Panc1 (cell line): ENCODE results near the gene FOXM1. TPM values are rescaled to one million over a fixed set of nuclear protein-coding genes. Genes with fewer than 3 reads are reported as not detected.
A peak's percentile ranks its signal among the peaks of the same experiment; 100 is the strongest.

Experiments used
- ATAC-seq: fragments of 200-7000 bp; cut with Tn5 transposase; 2 replicates; pipeline ENCODE4 v1.9.1; 2020; ENCODE audit warnings: mild to moderate bottlenecking, moderate library complexity
- BruUV-seq: library from RNA; stranded (reverse); fragments of 400-500 nt; replicated peaks from 2 replicates; lab custom pipeline; 2021; lab: Mats Ljungman, UMichigan
- CTCF ChIA-PET: fragments of 300-600 bp; sonication (Branson Sonifier 250); formaldehyde crosslinking; loops from one replicate; lab custom pipeline; 2022; ENCODE audit warnings: antibody characterized with exemption; lab: Charles Lee
- POLR2A ChIA-PET: fragments of 300-600 bp; sonication (Branson Sonifier 250); formaldehyde crosslinking; loops from one replicate; lab custom pipeline; 2022; ENCODE audit warnings: antibody characterized with exemption; lab: Charles Lee
- DNase-seq: peaks from one replicate; pipeline ENCODE4 v3.0.0-alpha.2; 2010; ENCODE audit warnings: low read depth, low spot score
- H3K27ac ChIP-seq: 2 replicates; pipeline ENCODE4 v1.5.1; 2011; ENCODE audit warnings: mild to moderate bottlenecking, low read length, inconsistent platforms
- H3K27me3 ChIP-seq: fragments of 200-500 bp; sonication (Bioruptor generic); 2 replicates; pipeline ENCODE4 v1.6.0; 2014; ENCODE audit warnings: low read length, inconsistent platforms; ENCODE audit not compliant: control insufficient read depth, insufficient read depth
- H3K36me3 ChIP-seq: fragments of 200-500 bp; sonication (Bioruptor generic); 2 replicates; pipeline ENCODE4 v1.5.1; 2014; ENCODE audit warnings: inconsistent platforms, mild to moderate bottlenecking, low read length, moderate library complexity; ENCODE audit not compliant: control insufficient read depth, insufficient read depth
- H3K4me1 ChIP-seq: 2 replicates; pipeline ENCODE4 v1.5.1; 2011; ENCODE audit warnings: inconsistent platforms, mild to moderate bottlenecking, low read length, moderate library complexity; ENCODE audit not compliant: control insufficient read depth, insufficient read depth
- H3K4me3 ChIP-seq, 2 experiments: 2 replicates each; pipeline ENCODE4 v1.5.1; 2011 to 2012; ENCODE audit warnings: low read depth in 2 of 2, low read length in 2 of 2, mild to moderate bottlenecking in 2 of 2, inconsistent platforms in 1 of 2, moderate library complexity in 1 of 2
- H3K9me3 ChIP-seq: fragments of 200-500 bp; sonication (Bioruptor generic); 2 replicates; pipeline ENCODE4 v1.5.1; 2014; ENCODE audit warnings: low read depth, mild to moderate bottlenecking, inconsistent platforms, low read length, moderate library complexity; ENCODE audit not compliant: control insufficient read depth, insufficient read depth
- CTCF ChIP-seq: fragments of 450-650 bp; IDR thresholded peaks from 2 replicates; pipeline ENCODE4 v1.5.1; 2017; ENCODE audit warnings: mild to moderate bottlenecking
- POLR2AphosphoS5 ChIP-seq: IDR thresholded peaks from 2 replicates; pipeline ENCODE4 v1.6.1; 2012; ENCODE audit warnings: mild to moderate bottlenecking, low read depth, low read length, moderate library complexity
- REST ChIP-seq, 2 experiments: IDR thresholded peaks; 2 replicates each; pipeline ENCODE4 v1.6.1; 2011 to 2012; ENCODE audit warnings: low read depth in 2 of 2, control low read depth in 1 of 2, low read length in 1 of 2, mild to moderate bottlenecking in 1 of 2, moderate library complexity in 1 of 2; ENCODE audit not compliant: insufficient read depth in 1 of 2
- SIN3A ChIP-seq: IDR thresholded peaks from 2 replicates; pipeline ENCODE4 v1.6.1; 2012; ENCODE audit warnings: low read depth, mild to moderate bottlenecking, low read length, moderate library complexity, borderline replicate concordance; ENCODE audit not compliant: insufficient read depth
- TCF7L2 ChIP-seq: IDR thresholded peaks from 2 replicates; pipeline ENCODE4 v1.6.1; 2011; ENCODE audit warnings: mild to moderate bottlenecking, low read depth, low read length, inconsistent platforms
- in situ Hi-C: cut with HindIII; loops from 2 replicates; pipeline ENCODE4 v1.10.0; 2016; ENCODE audit warnings: low sequenced_read_pairs, low pct_unique_long_range_greater_than_20kb
- intact Hi-C: fragments of 100-400 bp; cut with micrococcal nuclease; formaldehyde crosslinking; loops from one replicate; pipeline ENCODE4 v1.10.0; 2022; ENCODE audit not compliant: unreplicated experiment
- total RNA-seq: library from RNA; stranded (reverse); gene quantifications from one replicate; pipeline ENCODE4 v1.2.1, GENCODE V29; 2021; ENCODE audit not compliant: unreplicated experiment

Gene FOXM1
- total RNA-seq, 1 experiment from 2014 or later = 71.2 TPM

GRCh38 chr12:2858334-2858733 is 18.6 kb downstream of the FOXM1 start:
- H3K27me3 ChIP-seq = no peaks in the 10 kb centered on the region
- POLR2A ChIA-PET = no interaction called here
- no peaks in the 10 kb centered on the region; the same call in none of the 2 replicates for H3K36me3 ChIP-seq
- BruUV-seq = no TSS peak
- in situ Hi-C loops = no loop called here
- no peaks in the 10 kb centered on the region for H3K9me3 ChIP-seq
- no peak for DNase-seq
- CTCF ChIA-PET = no interaction called here
- H3K27ac ChIP-seq = no peak overlapping the region
- ATAC-seq = no peak
- H3K4me1 ChIP-seq = no peaks in the 10 kb centered on the region
- no peak overlapping the region for H3K4me3 ChIP-seq
- intact Hi-C loops = no loop called here
- TF ChIP-seq SIN3A (no peak), CTCF (no peak), TCF7L2 (no peak), POLR2AphosphoS5 (no peak), REST (IDR thresholded peaks at IDR 0.05; ENCODE audit: insufficient read depth in 1 of 2, low read depth in 2 of 2, low read length in 1 of 2) (no peak)

- H3K27ac ChIP-seq = no peak overlapping the region
- ChIA-PET CTCF (no interaction called here), POLR2A (no interaction called here)
- H3K4me3 ChIP-seq = no peak overlapping the region
- H3K27me3 ChIP-seq = no peaks in the 10 kb centered on the region
- no peaks in the 10 kb centered on the region for H3K9me3 ChIP-seq
- DNase-seq (no peak), ATAC-seq (peak; percentile 18; the same call in 1 of the 2 replicates)
- BruUV-seq = no TSS peak
- TF ChIP-seq POLR2AphosphoS5 = no peak
- TF ChIP-seq REST (IDR thresholded peaks at IDR 0.05; ENCODE audit: insufficient read depth in 1 of 2, low read depth in 2 of 2, low read length in 1 of 2) = no peak
- TF ChIP-seq CTCF = no peak
- no peak for TF ChIP-seq SIN3A
- TF ChIP-seq TCF7L2 = no peak
- in situ Hi-C loops = no loop called here
- intact Hi-C loops = no loop called here
- H3K36me3 ChIP-seq = no peaks in the 10 kb centered on the region; the same call in none of the 2 replicates
- no peaks in the 10 kb centered on the region for H3K4me1 ChIP-seq
These were observed 19.4 kb downstream of the FOXM1 start for GRCh38 chr12:2857576-2857975.
